Breast epithelium (tissue), 4 donors: ENCODE measurements around the gene NUP210. TPM values are rescaled to one million over a fixed set of nuclear protein-coding genes. Genes with fewer than 3 reads are reported as not detected.

Experiments
- DNase-seq, 2 donors: peaks; one replicate each; pipeline ENCODE4 v3.0.0-alpha.2; 2019; ENCODE audit warnings: low spot score in 2 of 2
- H3K27ac ChIP-seq, 2 donors: fragments of 200-600 bp; sonication (generic) in 1 of 2; one replicate each; pipeline ENCODE4 v1.5.1; 2016 to 2019; ENCODE audit warnings: mild to moderate bottlenecking in 1 of 2
- H3K27me3 ChIP-seq, 2 donors: fragments of 200-600 bp; sonication (generic) in 1 of 2; one replicate each; pipeline versions ENCODE4 v1.5.1 to v1.6.0; 2017 to 2019; ENCODE audit warnings: control low read depth in 1 of 2, mild to moderate bottlenecking in 1 of 2
- H3K36me3 ChIP-seq: fragments of 200-600 bp; one replicate; pipeline ENCODE4 v1.5.1; 2019
- H3K4me1 ChIP-seq, 2 donors: fragments of 200-600 bp; sonication (generic); one replicate each; pipeline ENCODE4 v1.5.1; 2016 to 2019; ENCODE audit warnings: control low read depth in 1 of 2
- H3K4me3 ChIP-seq, 3 donors: fragments of 200-600 bp; sonication (generic); 1 replicate in 2 of 3; 2 replicates in 1 of 3; pipeline ENCODE4 v1.5.1; 2016 to 2019; ENCODE audit warnings: mild to moderate bottlenecking in 3 of 3, moderate library complexity in 2 of 3
- H3K9me3 ChIP-seq, 2 donors: fragments of 200-600 bp; sonication (generic) in 1 of 2; one replicate each; pipeline ENCODE4 v1.5.1; 2016 to 2019; ENCODE audit warnings: control low read depth in 1 of 2
- CTCF ChIP-seq, 3 donors: fragments of 450-650 bp; IDR thresholded peaks; one replicate each; pipeline ENCODE4 v1.5.1; 2016 to 2017; ENCODE audit warnings: antibody characterized with exemption in 3 of 3, mild to moderate bottlenecking in 3 of 3, moderate library complexity in 3 of 3
- POLR2A ChIP-seq: fragments of 450-650 bp; IDR thresholded peaks from one replicate; pipeline ENCODE4 v1.6.1; 2016; ENCODE audit warnings: antibody characterized with exemption, mild to moderate bottlenecking, moderate library complexity
- POLR2AphosphoS5 ChIP-seq, 3 donors: sonication (generic); formaldehyde crosslinking; IDR thresholded peaks; one replicate each; pipeline ENCODE4 v1.6.1; 2017; ENCODE audit warnings: antibody characterized with exemption in 3 of 3
- intact Hi-C: fragments of 100-400 bp; cut with DNase I; formaldehyde crosslinking; loops from one replicate; pipeline ENCODE4 v1.15.1; 2023; ENCODE audit warnings: low total_unique reads
- total RNA-seq, 3 donors: library from RNA; depleted of rRNA; stranded (reverse); fragments of >200 nt; gene quantifications; one replicate each; pipeline ENCODE4 v1.1.0, GENCODE V29; 2016

NUP210 gene
- total RNA-seq, 3 donors from 2014 or later: 2.2 to 15.2 (median 14.7) TPM

GRCh38 chr3:13277196-13277813 is 142.8 kb downstream of the NUP210 start:
- Histone ChIP-seq H3K27me3 (peaks cover 0 to 6% of the 10 kb centered on the region in 2 donors), H3K9me3 (no peaks in the 10 kb centered on the region), H3K4me3 (peak overlapping the region in 2 of 3 donors; percentile 29 to 46), H3K27ac (peak overlapping the region; percentile 75 to 90), H3K36me3 (no peaks in the 10 kb centered on the region), H3K4me1 (peaks cover 0 to 5% of the 10 kb centered on the region in 2 donors)
- DNase-seq: peak in 1 of 2 donors; percentile 48
- intact Hi-C loops: no loop called here
- no peak for TF ChIP-seq POLR2A
- TF ChIP-seq CTCF (IDR thresholded peaks at IDR 0.05): no peak
- no peak for TF ChIP-seq POLR2AphosphoS5 (IDR thresholded peaks at IDR 0.05)

GRCh38 chr3:13276438-13277195 is 143.5 kb downstream of the NUP210 start:
- Histone ChIP-seq H3K27ac (peak overlapping the region in 1 of 2 donors; percentile 90), H3K36me3 (no peaks in the 10 kb centered on the region), H3K27me3 (no peaks in the 10 kb centered on the region), H3K4me3 (no peak overlapping the region), H3K9me3 (no peaks in the 10 kb centered on the region), H3K4me1 (no peaks in the 10 kb centered on the region)
- intact Hi-C loops: no loop called here
- no peak for DNase-seq
- TF ChIP-seq POLR2AphosphoS5 (IDR thresholded peaks at IDR 0.05) (no peak), CTCF (IDR thresholded peaks at IDR 0.05) (no peak), POLR2A (no peak)

- no peak for TF ChIP-seq POLR2A
- no peak for TF ChIP-seq CTCF (IDR thresholded peaks at IDR 0.05)
- TF ChIP-seq POLR2AphosphoS5 (IDR thresholded peaks at IDR 0.05): no peak
- Histone ChIP-seq H3K9me3 (peaks cover 0 to under 1% of the 10 kb centered on the region in 2 donors), H3K27me3 (no peaks in the 10 kb centered on the region), H3K4me3 (no peak overlapping the region), H3K27ac (no peak overlapping the region), H3K36me3 (no peaks in the 10 kb centered on the region), H3K4me1 (no peaks in the 10 kb centered on the region)
- DNase-seq: no peak
- intact Hi-C loops: no loop called here
Observed at GRCh38 chr3:13275376-13276005, 144.6 kb downstream of the NUP210 start.

- intact Hi-C loops: no loop called here
- TF ChIP-seq CTCF (IDR thresholded peaks at IDR 0.05): no peak
- TF ChIP-seq POLR2A: no peak
- no peak for TF ChIP-seq POLR2AphosphoS5 (IDR thresholded peaks at IDR 0.05)
- no peaks in the 10 kb centered on the region for H3K4me1 ChIP-seq
- H3K4me3 ChIP-seq: no peak overlapping the region
- H3K27ac ChIP-seq: no peak overlapping the region
- no peaks in the 10 kb centered on the region for H3K27me3 ChIP-seq
- DNase-seq: no peak
- no peaks in the 10 kb centered on the region for H3K36me3 ChIP-seq
- H3K9me3 ChIP-seq: peaks cover 3 to 8% of the 10 kb centered on the region in 2 donors
Observed at GRCh38 chr3:13274551-13275332, 145.4 kb downstream of the NUP210 start.
